GM21381 (cell line): ENCODE data around the gene MEAK7.

Experiments used
- ATAC-seq: cut with Tn5 transposase; IDR thresholded peaks from one replicate; pipeline ENCODE4 v1.9.1; 2021; ENCODE audit warnings: mild to moderate bottlenecking, moderate library complexity; ENCODE audit not compliant: unreplicated experiment

The MEAK7 gene

GRCh38 chr16:84495506-84495905, 9.0 kb downstream of the MEAK7 start:
- ATAC-seq, result no peak

DNA sequence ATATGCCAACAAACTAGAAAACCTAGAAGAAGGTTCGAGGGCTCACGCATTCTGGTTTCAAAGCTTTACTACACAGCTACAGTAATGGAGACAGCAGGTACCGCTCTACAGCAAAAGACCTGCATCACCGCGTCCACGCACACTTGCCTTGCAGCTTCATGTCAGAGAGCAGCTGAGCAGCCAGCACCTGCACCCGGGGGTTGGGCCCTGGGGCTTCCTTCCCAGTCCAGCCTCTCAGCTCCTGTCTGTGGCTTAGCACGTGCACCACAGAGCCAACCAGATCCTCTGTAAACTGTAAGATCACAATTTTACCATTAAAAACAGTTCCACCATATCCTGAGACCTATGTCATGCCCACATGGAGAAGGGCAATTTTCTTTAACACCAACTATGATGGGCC, 15.3 kb downstream of the MEAK7 start:
- no peak for ATAC-seq

- no peak for ATAC-seq
Observed at GRCh38 chr16:84487358-84487757, 17.1 kb downstream of the MEAK7 start.

- ATAC-seq, result no peak
Observed at GRCh38 chr16:84486551-84487235, 17.8 kb downstream of the MEAK7 start.

- ATAC-seq, result no peak
Observed at GRCh38 chr16:84486126-84486525, 18.3 kb downstream of the MEAK7 start.

DNA sequence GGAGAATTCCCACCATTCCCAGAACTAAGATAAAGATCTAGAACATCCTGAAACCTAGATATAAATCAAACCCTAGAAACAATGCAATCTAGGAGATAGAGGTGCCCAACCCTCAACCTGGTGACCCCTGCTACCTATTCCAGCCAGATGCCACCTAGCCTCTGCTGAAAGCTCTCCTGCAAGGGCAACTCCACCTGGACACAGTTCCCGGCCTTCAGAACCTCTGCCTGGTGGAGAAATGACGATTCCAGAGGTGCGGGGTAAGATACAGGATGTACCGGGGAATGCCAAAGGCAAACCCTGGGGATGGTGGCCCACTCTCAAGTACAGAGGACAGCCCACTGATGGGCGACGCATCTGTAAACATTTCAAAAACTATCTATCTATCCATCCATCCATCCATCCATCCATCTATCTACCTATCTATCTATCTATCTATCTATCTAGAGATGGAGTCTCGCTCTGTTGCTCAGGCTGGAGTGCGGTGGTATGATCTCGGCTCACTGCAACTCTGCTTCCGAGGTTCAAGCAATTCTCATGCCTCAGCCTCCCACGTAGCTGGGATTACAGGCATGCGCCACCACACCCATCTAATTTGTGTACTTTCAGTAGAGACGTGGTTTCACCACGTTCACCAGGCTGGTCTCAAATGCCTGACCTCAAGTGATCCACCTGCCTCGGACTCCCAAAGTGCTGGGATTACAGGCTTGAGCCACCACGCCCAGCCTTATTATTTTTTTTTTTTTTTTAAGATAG, 19.0 kb downstream of the MEAK7 start:
- no peak for ATAC-seq

DNA sequence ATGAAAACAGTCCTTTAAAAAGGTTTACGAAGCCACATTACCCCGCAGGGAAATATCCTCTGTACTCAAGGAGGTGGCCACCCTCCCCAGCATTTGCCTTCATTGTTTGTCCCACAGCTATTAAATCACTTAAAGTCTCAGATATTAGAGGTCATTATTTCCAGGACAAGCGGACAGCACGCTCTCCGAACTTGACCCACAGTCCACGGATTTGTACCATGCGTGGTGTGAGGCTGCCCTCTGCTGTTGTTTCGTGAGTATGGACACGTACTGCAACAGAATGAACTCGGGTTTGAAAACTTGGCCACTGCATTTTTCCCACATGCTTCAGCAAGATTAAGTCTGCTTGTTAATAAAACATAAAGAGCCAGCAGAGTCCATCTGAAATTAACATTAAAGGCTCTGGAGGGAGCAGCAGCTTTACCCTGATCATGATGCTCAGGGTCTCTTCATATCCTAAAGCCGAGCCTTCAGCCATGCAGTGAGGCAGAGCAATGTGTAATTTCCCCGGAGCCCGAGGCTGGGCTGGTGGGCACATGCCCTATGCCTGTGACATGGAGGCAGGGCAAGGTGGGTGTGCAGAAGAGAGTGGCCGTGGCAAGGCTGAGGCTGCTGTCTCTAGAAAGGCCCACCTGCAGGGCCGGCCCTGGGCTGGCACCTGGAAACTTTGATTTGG, 19.7 kb downstream of the MEAK7 start:
- no peak for ATAC-seq

DNA sequence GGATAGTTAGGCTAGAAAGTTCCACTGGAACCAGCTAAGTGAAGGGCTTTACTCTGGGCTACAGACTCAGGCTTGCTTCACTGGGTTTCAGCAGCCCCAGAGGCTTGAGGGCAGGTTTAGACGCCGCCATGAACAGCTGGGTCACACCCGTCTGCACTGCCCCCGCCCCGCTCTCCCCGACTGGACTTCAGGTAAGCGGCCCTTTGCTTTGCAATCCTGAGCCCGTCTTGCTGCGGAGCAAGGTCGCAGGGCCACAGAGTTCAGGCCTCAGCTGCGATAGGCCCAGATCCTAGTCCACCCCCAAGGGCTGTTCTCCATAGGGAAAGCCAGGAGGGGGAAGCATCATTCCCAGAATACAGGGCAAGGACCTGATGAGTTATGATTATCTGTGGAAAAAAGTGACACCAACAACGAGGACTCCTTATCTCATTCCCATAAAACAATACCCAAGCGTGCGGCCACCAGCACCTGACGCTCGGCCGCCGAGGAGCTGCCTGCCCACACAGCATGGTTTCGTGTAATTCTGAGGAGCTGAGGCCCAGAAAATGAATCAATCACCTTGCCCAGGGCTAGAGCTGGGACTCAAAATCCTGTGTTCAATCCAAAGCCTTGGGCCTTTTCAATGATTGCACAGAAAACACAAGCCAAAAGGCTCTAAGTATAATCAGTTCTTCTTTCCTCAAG, 20.4 kb downstream of the MEAK7 start:
- ATAC-seq, result no peak

GRCh38 chr16:84482951-84483881, 21.2 kb downstream of the MEAK7 start:
- no peak for ATAC-seq

DNA sequence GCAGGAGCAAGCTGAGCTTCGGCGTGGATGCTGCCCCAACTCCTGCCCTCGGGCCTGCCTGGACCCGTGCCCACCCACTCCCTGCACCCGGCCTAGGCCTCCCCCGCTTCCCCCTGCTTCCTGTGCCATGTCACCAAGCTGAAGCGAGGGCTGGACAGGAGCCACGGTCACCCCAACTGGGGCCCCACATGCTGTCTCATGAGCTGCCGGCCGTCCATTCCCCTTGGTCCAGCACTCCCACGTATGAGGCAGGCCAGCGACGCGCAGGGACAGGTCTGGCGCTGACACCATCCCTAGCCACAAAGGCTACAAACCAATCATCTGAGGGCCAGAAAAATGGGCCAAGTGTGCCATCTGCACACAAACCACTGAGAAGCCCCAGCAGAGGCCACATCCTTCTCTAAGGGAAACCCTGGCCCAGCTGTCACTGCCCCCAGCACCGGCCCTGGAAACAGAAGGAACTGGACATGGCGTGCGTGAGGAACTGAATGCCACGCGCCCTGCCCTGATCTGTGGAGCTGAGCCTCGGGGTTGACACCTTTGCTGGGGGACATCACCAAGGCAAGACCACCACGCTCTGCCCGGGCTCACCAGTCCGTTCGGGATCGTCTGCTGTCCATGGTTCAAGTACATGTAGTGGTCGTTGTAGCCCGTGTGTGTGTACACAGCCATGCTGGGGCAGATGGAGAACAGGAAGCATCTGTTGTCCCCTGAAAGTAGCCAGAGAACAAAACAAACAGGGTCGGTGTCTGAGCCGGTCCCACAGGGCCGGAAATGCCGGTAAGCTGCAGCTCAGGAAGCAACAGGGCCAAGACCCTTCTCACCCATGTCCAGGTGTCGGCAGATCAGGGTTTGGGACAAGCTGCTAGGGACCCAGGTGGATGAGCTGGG, 22.2 kb downstream of the MEAK7 start:
- ATAC-seq, result no peak

DNA sequence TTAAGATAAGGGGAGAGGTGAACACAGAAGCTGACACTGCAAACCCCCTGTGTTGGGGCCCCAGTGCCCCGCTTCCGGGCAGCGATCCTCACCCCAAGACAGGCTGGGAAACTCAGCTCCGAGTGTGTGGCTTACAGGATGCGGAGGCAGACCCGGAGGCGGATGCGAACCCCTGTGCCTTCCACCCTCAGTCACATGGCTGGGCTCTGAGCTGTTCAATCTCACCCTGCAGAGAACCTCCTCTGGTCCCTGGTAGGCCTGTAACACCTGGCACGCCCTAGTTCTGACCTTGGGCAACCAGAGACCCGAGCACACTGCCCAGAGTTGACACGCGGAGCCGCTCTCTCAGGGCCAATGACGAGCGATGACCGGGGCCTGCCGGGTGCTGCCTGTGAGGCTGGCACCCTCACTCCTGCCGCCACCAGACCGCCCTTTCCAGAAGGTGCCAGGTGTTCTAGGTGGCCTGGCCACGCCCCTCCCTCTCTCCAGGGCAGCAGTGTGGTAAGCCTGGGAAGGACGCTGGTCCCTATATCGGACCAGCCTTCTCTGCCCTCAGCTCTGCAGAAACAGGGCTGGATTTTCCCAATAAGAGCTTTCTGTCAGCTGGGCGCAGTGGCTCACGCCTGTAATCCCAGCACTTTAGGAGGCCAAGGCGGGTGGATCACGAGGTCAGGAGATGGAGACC, 23.3 kb downstream of the MEAK7 start:
- no peak for ATAC-seq

DNA sequence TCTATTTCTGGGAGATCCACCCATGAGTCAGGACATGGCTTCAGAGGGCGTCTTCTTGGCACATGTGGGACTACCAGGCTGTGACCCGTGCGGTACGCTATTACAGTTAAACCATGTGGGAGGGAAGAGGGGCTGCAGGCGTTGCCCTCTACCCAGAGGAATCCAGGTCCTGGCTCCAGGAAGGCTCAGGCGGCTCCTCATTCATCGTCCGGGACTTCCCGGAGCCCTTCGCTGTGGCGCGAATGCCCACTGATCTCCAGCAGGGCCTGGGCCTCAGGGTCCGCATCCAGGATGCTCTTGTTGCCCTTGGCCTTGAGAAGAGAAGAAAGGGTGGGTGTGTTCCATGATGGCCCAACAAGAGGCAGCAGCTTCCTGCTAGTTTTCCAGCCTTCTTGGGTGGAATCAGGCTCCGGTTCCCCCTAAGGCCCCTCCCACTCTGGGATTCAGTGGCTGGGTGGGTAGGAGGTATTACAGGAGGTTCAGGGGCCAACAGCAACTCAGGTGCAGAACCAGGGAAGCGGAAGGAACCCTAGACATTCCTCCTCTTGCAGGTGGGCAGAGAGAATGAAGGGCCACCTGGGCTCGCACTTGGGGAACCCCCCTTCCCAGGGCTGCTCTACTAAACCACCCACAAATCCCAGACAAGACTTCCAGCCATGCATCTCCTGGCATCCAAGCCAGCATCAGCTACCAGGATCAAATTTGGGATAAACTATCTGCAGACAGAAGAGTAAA, 24.6 kb downstream of the MEAK7 start:
- ATAC-seq, result no peak

DNA sequence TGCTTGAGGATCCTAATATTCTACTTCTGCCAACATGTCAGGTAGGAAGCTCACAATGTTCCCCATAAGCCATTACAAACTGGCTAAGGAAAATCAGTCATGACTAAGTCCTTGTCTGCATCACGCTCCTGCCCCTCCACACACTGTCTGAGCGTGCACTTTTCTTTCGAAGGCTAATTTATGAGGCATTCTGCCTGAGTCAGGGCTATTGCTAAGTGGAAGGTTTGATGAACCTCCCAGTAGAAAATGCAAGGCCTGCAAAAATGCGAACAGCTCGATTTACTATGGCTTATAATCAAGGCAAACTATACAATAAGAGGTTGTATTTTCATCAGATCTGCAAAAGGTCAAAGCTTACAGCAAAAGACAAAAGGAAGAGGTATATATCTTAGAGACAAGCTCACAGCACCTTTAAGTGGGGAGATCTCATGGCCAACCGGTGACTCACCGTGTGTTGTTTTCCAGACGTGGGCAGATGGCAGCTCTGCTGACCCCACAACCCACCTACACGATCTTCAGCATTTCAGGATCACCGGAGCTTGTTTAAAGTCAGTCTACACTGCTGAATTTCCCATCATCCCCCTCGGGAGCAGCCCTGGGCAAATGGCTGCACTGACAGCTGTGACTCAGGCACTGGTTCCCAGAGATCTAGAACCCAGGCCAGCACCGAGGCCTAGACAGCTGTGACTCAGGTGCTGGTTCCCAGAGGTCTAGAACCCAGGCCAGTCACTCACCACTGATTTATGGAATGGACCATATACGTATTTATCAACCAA, 26.1 kb downstream of the MEAK7 start:
- ATAC-seq, result no peak

GRCh38 chr16:84477661-84478060, 26.8 kb downstream of the MEAK7 start:
- no peak for ATAC-seq

- ATAC-seq, result no peak
Observed at GRCh38 chr16:84476401-84476800, 28.1 kb downstream of the MEAK7 start.

DNA sequence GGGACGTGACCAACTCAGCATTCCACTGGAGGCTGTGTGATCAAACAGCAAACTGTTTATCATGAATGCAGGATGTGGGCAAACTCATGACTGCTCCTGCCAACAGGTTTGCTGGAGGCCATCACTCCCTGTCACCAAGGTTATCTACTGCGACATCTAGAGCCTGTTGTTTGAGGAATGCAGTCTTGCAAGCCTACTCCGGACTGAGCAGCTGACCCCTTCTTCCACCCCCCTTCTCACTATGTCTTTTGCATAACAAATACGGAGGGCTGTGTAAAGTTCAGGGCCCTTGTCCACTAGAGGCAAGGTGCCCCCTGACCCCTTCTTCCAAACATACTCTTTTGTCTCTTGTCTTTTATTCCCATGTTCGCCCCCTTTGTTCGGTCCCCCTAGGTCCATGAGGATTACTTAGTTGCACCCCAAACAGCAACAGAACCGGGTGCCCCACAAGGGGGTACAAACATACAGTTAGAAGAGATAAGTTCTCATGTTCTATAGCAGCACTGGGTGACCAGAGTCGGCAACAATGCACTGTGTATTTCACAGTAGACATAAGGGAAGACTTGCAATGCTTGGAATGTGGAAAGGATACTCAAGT, 28.7 kb downstream of the MEAK7 start:
- ATAC-seq, result no peak

GRCh38 chr16:84471966-84472365, 32.5 kb downstream of the MEAK7 start:
- no peak for ATAC-seq
